ENCODE data around the gene ERO1B. TPM values are rescaled to one million over a fixed set of nuclear protein-coding genes. Genes with fewer than 3 reads are reported as not detected.

The ERO1B gene
- total RNA-seq, 4 donors from 2014 or later: 29.8 to 60.1 (median 38.3) TPM

DNA sequence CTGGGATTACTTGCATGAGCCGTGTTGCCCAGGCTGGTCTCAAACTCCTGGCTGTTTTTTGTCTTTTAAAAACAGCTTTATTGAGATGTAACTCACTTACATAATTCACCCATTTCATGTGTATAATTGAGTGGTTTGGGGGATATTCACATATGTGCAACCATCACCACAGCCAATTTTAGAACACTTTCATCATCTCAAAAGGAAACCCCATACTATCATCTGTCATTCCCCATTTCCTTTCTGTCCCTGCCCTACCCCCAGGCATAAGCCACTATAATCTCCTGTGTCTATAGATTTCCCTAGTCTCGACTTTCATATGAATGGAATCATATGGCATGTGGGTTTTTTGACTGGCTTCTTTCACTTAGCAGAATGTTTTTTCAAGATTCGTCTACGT lies 96.1 kb downstream of the ERO1B start:
- Histone ChIP-seq H3K4me1 (no peaks in the 10 kb centered on the region), H3K27ac (no peak overlapping the region), H3K36me3 (no peaks in the 10 kb centered on the region), H3K9me3 (no peaks in the 10 kb centered on the region), H3K27me3 (no peaks in the 10 kb centered on the region), H3K4me3 (replicated peaks in 1 of 3) (no peak overlapping the region)
- WGBS, 2 donors: 91 to 96% methylated on average over 4 of the region's 4 CpGs
- no peak for TF ChIP-seq CTCF (IDR thresholded peaks at IDR 0.05)
- TF ChIP-seq POLR2A (IDR thresholded peaks at IDR 0.05): no peak
- no peak for DNase-seq
- intact Hi-C loops (cut with DNase I): no loop called here

GRCh38 chr1:236181059-236181458 lies 100.7 kb downstream of the ERO1B start:
- whole genome bisulfite sequencing, 2 donors: 96 to 99% methylated on average over 3 of the region's 3 CpGs
- Histone ChIP-seq H3K36me3 (no peaks in the 10 kb centered on the region), H3K4me3 (replicated peaks in 1 of 3) (no peak overlapping the region), H3K9me3 (no peaks in the 10 kb centered on the region), H3K27ac (no peak overlapping the region), H3K4me1 (no peaks in the 10 kb centered on the region), H3K27me3 (no peaks in the 10 kb centered on the region)
- intact Hi-C loops (cut with DNase I): no loop called here
- DNase-seq: no peak
- no peak for TF ChIP-seq POLR2A (IDR thresholded peaks at IDR 0.05)
- no peak for TF ChIP-seq CTCF (IDR thresholded peaks at IDR 0.05)

DNA sequence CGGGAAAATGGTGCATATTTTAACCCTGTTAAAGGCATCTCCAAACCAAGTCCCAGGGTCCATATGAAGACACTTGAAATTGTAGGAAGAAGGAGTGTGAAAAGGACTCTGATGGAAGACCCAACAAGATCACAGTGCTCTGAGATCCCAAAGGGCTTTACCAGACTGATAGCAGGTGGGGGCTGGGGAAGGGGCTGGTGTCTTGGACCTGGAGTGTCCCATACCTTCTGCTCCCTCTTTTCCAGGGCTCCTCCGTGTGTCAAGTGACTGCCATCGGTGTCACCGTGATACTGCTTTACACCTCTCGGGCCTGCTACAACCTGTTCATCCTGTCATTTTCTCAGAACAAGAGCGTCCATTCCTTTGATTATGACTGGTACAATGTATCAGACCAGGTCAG lies 102.1 kb downstream of the ERO1B start:
- H3K4me1 ChIP-seq: no peaks in the 10 kb centered on the region
- DNase-seq: no peak
- H3K36me3 ChIP-seq: no peaks in the 10 kb centered on the region
- WGBS, 2 donors: 90 to 93% methylated on average over 6 of the region's 6 CpGs
- no peaks in the 10 kb centered on the region for H3K27me3 ChIP-seq
- H3K4me3 ChIP-seq (replicated peaks in 1 of 3): no peak overlapping the region
- intact Hi-C loops (cut with DNase I): no loop called here
- H3K27ac ChIP-seq: no peak overlapping the region
- TF ChIP-seq CTCF (IDR thresholded peaks at IDR 0.05): no peak
- no peak for TF ChIP-seq POLR2A (IDR thresholded peaks at IDR 0.05)
- no peaks in the 10 kb centered on the region for H3K9me3 ChIP-seq

DNA sequence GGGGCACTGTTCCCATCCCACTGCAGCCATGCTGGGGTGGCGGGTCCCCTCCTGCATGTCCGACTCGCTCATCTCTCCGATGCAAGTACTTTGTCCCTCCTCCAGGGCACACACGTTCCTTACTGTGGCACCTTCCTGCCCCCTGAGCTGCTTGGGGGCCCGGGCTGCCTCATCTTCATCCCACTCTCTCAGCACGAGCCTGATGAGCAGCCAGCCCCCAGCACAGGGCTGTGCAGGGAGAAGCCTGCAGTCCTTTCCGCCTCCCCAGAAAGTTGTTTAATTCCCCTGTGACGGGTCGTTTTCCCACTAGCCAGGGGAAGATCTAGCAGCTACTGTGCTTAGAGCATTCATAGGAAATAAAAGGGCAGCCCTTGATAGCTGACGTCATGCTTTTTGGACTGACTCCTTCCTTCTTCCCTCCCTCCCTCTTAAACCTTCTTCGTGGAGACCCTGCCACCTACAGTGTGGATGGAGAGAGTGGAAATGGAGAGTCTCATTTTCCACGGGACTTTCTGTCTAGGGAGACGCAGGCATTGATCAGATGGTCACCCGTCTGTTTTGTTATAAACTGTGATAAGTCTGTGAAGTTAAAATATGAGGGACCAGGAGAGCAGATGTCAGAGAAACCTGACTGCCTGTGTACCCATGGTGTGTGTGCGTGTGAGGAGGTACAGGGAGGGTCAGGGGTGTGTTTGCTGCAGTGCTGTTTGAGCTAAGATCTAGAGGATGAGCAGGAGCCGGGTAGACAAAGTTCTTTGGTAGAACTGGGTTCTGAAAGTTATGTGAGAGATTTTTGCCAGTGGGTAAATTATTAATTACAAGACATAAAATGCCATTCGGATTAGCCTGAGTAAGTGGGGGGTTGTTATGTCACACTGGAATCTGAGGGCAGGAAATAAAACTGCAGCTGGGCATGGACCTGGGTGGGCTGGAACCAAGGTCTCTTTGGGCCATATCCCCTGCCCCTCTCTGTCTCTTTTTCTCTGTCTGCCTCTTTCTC lies 105.1 kb downstream of the ERO1B start:
- no peak for DNase-seq
- Histone ChIP-seq H3K27ac (no peak overlapping the region), H3K9me3 (no peaks in the 10 kb centered on the region), H3K27me3 (no peaks in the 10 kb centered on the region), H3K4me3 (replicated peaks in 1 of 3) (no peak overlapping the region), H3K4me1 (no peaks in the 10 kb centered on the region), H3K36me3 (no peaks in the 10 kb centered on the region)
- WGBS, 2 donors: 74 to 76% methylated on average over 17 to 18 of the region's 18 CpGs
- no peak for TF ChIP-seq CTCF (IDR thresholded peaks at IDR 0.05)
- TF ChIP-seq POLR2A (IDR thresholded peaks at IDR 0.05): no peak
- intact Hi-C loops (cut with DNase I): no loop called here

DNA sequence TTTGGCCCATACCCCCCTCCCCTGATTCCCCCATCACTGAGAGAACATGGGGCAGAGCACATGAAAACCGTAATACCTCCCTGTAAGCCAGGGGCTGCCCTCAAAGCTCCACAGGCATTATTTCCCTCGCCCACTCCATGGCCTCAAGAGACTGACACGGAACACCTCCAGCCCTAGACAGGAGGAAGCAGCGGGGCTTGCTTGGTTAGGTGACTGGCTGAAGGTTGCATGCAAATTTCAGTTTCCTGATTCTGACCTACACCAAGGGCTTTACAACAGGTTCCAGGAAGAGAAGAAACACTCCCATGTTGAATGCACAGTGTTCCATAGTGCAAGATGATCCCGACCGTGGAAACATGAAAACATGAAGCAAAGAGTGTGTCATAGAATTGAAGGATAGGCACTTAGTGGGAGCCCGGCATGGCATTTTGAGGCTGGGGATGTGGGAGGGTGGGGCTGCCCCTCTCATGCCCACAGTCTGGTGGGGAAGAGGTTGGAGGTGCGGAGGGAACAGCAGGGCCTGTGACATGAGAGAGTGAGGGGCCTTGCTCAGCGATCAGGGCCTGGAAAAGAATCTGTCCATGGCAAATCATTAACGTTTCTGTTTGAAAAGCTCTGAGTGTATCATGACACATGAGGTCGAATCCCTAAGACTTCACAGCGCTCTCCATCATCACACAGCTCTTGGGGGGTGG lies 106.0 kb downstream of the ERO1B start:
- no peak overlapping the region for H3K27ac ChIP-seq
- H3K4me3 ChIP-seq (replicated peaks in 1 of 3): no peak overlapping the region
- intact Hi-C loops (cut with DNase I): no loop called here
- TF ChIP-seq CTCF (IDR thresholded peaks at IDR 0.05) (no peak), POLR2A (IDR thresholded peaks at IDR 0.05) (no peak)
- no peaks in the 10 kb centered on the region for H3K4me1 ChIP-seq
- H3K27me3 ChIP-seq: no peaks in the 10 kb centered on the region
- no peaks in the 10 kb centered on the region for H3K9me3 ChIP-seq
- H3K36me3 ChIP-seq: no peaks in the 10 kb centered on the region
- WGBS, 2 donors: 92 to 93% methylated on average over 12 of the region's 12 CpGs
- no peak for DNase-seq

Measured in thyroid gland (tissue), 4 donors.